Measurements from ENCODE around the gene RAD51B.

Gene RAD51B

DNA sequence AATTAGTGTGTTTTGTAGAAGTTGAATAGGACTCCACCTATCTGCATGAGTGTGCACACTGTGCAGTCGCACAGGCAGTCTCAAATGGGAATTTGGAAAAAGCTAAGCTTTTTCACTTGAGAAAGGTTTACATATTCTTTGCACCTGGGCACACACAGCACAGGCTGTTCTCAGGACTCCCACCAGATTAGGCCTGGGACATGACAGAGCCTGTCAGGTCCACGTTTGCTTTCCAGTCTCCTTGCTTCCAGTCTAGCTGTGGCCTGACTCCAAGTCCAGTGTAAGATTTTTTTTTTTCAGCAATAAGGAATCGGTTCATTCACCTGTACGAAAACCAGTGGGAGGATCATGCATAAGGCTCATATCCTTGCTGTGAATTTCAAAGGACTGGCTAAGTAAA is 792.0 kb downstream of the RAD51B start:
- DNase-seq: no peak

DNA sequence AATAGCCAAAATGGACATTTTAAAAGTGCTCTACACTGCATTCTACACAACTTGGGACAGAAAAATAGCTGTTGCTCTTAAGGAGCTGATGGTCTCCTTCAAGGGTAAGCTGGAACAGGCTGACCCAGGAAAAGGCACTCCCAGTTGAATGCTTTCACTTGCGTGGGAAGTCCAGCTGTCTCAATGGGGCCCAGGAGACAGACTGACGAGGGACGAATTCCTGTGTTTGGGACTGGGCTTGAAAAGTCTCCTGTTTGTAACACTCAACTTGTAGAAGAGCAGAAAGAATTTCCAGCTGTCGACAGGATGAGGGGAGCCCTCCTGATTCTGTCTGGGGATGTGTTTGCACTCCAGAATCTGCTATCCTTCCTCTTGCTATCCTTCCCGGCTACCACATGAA is 792.5 kb downstream of the RAD51B start:
- DNase-seq: no peak

DNA sequence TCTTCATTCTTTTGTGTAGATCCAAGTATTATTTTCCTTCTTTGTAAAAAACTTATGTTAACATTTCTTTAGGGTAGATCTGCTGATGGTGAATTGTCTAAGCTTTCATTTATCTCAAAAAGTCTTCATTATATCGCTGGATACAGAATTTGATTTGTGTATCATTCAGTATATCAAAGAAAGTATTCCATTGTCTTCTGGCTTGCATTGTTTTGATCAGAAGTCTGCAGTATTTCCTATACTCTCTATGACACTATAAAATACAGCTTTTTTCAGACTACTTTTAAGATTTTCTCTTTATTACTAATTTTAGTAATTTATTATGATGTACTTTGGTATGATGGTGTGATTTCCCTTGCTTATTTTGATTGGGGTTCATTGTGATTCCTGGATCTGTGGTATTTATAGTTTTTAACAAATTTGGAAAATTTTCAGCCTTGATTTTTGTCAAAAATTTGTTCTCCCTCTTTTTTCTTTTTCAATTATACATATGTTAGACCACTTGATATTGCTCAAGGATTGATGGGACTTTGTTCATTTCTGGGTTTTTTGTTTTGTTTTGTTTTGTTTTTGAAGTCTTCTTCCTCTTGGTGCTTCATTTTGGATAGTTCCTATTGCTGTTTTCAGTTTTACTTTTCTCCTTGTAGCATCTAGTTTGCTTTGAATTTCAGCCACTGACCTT is 796.8 kb downstream of the RAD51B start:
- DNase-seq: peak; percentile 60

DNA sequence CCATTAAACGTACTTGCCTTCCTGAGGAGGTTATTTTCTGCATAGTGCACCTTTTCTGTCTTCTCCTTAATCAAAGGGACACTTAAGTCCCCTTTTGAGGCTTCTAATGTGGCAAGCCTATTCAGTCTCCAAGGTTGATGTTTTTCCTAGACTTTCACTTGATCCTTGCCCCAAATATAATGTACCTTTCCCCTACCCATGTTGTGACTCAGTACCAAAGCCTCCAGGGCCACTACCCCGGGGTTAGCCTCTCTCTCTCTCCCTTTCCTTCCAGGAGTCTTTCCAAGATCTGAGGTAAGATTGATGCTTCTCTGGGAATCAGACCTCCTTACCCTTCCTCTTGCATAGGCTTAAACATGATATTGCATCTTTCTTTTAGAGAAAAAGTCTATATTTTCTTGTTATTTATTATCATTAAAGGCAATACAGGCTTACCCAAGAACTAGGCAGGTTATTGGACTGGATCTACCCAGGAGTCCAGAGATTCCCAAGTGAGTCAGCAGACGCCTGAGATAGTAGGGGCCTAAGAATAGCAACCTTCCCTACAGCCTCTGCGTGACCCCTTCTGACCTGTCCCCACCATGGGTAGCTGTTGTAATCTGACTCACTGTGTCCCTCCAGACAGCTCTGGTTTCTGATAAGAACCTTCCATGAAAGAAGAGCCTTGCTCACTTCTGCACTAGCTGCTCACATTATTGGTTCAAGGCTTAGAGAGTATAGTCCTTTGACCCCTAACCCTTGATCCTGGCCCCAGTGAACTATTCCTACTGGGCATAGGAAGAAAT is 800.4 kb downstream of the RAD51B start:
- peak; percentile 65 for DNase-seq

DNA sequence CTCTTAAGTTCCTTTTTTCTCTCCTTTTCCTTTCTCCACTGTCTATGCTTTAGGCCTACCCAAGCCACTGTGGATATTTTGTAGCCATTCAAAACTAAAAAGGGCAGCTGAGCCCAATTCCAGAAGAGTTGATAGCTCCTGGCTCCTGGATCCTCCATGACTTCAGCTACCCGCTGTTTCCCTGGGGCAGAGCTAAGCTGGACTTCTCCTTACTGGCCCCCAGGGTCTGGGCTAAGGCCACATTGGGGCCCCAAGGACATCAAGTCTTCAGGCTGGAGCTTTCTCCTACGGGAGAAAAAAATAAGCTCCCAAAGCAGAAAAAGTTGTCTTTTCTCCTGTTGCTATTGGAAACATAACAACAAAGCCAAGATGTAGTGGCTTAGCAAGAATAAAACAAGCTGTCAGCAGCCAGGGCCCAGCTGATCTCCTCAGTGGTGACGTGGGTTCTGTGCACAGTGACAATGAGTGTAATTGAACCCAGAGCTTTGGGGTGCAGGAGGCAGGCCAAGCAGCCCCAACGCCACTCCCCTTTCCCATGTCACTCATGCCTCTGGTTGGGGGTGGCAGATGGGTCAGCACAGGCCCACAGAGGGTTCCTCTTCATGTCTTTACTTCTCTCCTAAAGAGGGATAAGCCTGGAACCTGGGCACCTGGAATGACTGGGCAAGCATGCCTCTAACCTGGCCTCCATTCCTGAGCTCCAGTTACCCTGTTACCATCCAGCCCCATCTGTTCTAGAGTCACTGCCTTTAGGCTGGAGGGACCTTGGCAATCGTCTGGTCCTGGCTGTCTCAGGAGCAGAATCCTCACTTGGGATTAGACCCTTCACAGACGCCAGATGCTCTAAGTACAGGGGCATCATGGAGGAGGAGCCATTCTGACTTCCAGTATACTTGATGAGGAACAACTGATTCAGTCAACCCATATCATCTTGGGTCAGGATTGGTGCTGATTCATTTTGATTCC is 802.1 kb downstream of the RAD51B start:
- peak; percentile 75 for DNase-seq

DNA sequence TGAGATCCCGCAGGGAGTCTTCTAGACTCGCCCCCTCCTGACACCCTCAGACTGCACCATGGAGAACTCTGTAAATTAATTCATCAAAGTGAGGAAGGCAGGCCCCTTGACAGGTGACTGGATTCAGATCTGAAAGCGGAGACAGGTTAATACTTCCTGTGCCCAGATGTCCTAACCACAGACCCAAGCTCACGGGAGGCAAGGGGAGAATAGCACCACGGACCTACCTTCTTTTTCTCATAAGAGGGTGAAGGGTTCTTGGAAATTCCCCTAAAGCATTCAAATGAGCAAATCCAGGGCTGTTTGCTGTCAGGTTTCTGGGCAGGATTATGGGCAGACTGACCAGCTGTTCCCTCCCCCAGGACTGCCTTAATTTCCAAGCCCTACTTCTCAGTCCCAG is 803.3 kb downstream of the RAD51B start:
- DNase-seq: no peak

DNA sequence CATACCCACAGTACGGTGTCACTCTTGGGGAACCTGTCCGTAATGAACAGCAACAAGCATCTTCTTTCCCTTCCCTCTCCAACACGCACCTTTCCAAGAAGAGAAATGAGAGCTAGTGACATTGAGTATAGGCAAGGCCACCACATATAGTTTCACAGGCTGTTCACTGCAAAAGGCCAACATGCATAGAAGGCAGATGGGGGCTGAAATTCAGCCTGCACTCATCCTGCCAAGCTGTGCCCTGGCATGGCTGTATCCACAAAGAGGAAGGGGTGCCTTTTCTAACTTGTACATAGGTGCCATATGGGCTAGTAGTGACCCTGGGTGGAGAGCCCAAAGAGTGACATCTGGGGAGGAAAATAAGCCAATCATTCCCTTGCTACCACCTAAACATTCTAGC is 803.7 kb downstream of the RAD51B start:
- DNase-seq: no peak

DNA sequence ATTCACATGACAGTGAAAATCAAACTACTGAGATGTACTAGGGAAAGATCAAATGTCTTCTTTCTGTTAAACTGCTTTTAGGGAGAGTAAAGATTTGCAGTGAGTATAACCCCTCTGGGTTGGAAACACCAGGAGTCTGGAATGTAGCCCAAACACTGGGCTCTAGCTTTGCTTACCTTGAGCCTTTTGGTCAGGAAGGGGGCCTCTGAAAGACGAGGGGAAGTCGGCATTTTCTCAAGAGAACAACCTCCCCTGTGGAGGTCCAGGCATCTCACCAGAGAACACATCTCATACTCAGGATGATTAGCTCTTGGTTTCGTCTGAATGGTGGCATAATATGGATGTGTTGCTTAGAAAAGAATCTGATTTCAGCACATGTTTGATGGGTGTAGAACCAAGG is 804.2 kb downstream of the RAD51B start:
- no peak for DNase-seq

DNA sequence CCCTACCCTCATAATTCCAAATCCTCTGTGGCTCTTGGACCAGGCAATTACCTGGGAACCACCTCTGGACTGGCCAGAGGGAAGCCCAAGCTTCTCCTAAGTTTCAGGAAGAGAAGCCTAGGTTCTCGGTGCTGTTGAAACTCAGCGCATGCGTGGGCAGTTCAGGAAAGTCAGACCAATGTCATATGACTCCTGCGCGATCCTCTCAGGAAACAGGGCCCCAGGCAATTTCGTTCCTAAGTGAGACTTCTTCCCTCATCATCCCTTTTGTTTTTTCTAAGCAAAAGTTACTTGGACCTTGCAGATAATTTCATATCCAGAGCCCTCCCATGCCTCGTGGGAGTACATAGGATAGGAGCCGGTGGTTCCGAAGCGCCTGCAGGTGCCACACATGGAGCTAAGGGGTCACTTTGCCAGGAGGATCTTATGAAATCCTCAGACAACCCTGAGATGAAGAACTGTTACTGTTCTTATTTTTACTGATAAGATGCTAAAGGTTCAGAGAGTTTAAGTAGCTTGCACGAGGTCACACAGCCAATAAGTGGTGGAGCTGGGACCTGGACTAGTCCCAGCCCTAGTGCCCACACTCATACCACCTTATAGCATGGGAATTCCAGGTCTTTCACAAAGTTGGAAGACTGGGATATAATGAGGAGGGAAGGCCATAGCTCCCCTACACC is 805.1 kb downstream of the RAD51B start:
- no peak for DNase-seq

DNA sequence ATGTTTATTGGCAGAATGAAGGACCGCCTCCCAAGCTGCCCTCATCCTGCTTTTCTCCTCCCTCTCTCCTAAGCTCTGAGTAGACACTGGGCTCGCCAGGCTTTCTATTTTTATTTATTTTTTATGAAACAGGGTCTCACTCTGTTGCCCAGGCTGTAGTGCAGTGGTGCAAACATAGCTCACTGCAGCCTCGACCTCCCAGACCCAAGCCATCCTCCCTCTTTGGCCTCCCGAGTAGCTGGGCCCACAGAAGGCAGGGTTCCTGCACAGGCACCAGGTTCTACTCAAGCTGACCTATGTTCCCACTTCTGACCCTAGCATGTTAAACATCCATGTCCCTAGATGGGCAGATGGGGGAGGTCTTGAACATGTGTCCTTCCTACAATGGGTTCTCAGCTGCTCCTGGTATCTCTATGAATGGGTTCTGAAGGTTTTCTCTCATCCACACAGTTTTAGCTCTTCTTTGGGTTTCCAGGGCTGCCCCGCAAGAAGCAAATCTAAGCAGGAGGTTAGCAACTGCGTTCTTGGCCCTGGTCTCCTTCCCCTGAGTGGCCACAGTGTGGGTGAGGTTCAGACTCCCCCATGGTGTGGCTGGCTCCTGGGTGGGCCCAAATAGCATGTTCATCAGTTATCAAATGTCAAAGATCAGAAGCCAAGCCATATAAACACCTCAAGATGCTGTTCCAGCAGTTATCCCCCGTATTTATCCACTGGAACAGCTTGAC is 805.9 kb downstream of the RAD51B start:
- no peak for DNase-seq

DNA sequence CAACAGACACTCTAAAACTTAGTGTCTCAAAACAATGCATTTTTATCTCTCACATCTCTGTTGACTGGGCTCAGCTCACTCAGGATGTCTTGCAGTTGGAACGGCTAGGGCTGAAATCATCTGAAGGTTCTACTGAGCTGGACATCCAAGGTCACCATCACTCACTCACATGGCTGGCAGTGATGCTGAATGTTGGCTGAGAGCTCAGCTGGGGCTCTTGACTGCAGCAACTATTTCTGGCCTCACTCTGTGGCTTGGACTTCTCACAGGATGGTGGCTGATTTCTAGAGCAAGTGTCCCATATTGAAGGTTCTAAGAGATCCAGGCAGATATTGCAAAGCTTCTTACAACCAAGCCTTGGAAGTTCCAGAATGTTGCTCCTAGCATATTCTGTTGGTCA is 806.8 kb downstream of the RAD51B start:
- DNase-seq: no peak

DNA sequence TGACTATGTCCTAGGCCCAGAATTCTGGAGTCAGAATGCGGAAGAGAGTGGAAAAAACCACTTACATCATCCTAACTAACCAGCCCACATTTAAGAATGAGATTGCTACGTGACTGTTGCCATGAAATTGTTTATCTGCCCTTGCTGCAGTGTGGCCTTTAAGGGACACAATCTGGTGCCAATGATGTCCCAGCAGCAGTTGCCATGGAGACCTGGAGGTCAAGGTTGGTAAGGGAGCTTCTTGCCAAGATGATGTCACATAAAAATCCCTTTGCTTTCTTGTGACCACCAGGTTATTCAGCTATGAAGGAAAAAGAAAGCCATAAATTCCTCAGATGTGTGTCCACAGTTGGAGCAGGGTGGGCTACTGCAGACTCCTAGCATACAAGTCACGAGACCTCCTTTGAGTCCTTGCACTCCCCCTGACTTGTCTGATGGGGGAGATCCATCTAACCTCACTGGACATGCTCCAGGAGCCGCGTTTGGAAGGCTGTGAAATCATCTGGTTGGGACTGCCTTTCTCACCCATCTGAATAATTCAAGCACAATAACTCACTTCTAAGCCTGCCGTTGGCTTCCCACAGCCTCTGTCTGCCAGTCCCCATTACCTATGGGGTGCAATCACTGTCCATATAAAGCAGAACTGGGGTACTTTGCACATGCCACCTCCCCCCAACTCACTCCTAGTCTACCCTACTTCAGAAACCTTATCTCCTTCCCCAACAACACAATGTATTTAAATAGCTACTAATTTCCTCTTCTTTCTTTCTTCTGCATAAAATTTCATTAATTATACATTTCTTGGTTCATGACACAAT is 807.7 kb downstream of the RAD51B start:
- DNase-seq: peak; percentile 27

DNA sequence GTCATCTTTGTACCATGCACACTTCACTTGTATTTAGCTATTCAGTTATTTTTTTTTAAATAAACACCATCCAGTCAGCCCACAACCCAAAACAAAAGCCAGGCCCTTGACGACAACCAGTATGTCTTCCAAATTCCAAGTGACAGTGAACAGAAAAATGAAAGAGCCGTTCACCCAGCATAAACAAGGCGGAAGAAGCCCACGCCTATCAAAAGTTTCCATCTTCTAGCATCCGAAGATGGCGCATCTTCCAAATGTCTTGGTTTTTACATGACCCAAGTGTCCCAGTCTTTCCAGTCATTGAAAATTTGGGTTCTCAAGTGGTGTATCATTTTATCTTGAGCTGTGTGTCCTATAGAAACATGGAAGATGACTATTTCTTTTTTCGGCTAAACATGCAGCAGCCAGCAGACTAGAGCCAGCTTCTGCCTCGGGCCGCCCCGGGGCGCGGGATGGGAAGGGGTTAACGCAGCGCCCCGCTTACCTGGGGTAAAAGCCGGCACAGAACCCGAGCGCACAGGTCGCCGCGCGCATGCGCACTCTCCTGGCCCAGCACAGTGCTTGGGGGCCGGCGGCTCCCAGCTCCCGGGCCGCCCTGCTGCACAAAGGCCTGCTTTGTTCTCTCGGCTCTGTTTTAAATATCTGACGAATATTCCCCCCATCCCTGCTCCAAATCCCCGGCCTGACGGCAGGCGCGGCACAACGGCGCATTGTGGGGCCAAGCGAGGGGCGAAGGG is 808.5 kb downstream of the RAD51B start:
- no peak for DNase-seq

DNA sequence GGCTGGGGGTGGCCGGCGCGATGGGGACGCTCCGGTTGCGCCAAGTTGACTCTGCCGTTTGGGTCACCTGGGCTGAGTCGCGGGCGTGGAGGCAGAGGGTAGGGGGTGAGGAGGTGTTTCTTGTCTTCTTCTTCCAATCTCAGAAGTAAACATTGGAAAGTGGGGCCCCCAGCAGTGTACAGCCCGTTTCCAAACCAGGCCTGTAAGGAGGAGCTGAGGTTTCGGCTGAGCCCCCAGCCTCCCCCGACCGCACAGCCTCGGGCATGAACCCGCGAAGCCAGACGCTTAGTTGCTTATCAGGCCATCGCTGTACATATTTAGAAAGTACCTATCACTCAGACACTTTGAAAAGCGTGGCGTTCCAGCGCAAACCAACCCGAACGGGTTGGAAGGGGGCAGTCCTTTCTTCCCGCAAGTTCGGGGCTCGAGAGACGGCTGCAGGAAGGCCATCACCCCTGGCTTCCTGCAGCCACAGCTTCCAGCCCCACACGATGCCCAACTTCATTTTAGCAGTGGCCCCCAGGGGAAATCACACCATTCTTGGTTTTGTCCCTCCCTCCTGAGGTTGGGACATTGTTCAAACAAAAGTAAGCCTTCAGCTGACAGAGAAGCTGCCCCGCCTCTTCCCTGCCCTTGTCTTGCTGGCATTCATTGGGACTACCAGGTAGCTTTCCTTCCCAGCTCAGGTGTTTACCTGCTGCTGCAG is 809.2 kb downstream of the RAD51B start:
- no peak for DNase-seq

DNA sequence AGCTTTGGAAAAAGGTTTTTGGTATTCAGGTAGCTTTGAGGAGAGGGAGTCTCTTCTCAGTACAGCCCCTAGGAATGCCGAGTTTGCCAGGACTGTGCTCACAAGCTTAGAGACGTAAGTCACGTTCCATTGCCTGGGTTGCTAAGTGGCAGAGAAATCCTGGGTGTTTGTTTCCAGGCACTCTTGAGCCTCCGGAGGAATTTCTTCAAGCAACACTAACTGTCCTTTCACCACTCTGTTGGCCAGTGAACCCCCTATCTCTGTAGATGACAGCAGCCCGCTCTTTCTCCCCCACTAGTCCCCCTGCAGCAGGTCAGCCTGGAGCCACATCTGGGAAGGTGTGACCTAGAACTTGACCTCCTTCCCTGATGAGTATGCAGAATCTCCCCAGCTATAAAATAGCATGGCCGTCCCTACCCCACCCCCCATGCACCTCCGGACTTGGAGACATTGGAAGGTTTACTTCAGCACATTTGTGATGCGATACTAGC is 810.5 kb downstream of the RAD51B start:
- no peak for DNase-seq

DNA sequence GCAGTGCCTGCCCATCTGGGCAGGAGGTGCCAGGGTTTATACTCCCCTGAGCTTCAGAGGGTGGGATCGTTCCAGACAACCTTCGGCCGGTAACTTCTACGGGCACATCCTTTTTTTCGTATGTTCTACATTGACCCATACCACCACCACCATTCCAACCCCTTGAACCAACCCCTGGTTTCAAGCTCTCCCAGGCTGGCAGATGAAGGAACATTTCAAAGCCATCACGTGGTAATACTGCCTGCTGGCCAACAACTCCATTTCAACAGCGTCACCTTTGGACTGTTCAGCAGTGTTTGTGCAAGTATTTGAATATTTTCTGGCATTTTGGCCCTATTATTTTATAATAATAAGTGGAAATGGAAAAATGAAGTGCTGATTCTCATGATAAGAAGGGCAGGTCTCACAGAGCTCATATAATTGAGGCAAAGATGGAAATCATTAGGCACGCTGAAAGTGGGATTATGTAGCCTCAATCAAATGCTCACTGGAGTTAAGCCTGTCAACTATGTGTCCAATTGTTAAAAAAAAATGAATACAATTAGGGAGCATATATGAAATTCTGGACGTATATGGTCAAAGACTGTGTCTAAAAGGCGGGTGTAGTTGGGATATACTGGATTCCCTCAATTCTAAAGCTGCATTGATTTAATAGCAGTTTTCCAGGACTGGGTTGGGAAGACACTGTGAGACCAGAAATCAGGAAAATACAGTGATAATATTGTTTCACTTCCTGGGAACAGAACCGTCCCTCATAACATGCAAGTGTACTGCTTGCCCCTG is 811.2 kb downstream of the RAD51B start:
- no peak for DNase-seq

DNA sequence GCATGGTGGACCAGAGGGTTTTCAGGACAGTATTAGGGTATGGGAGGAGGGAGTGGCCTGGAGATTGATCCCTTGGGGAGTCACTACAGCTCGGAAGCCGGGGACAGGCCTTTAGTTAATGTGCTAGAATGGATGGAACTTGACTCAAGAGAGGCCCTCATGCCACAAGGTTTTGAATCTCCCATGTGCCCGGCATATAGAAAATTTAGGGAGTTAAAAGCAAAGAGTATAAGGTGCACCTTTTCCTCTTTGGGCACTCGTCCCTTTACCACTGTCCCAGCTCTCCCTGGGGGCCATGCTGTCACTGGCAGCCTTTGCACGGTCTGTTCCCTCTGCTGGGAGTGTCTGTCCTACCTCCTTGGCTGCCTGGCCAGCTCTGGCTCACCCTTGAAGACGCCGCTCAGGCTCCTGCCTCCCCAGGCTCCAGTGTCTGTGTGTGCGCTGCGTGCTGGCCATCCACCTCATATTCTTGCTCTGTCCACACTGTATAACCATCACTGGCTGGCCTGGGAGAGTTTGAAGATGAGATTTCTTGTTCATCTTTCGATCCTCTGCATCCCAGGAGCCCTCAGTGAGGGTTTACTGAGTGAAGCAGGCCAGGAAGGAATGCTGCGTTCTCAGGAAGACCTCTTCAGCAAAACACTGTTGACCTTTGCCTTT is 811.9 kb downstream of the RAD51B start:
- DNase-seq: no peak
